ENCODE measurements around the gene S100Z.
A peak's percentile ranks its signal among the peaks of the same experiment; 100 is the strongest.
"Not testable (repeated sequence)": the region's sequence is repeated elsewhere in the genome, so short reads cannot be mapped to it uniquely, and the experiment has no call there.

S100Z gene

GRCh38 chr5:76851728-76852369, 2.0 kb downstream of the S100Z start:
- Mint-ChIP-seq H3K27me3 (no peaks in the 10 kb centered on the region), H3K27ac (no peak overlapping the region), H3K4me1 (ENCODE audit: low read depth) (peaks cover 47% of the 10 kb centered on the region)

GRCh38 chr5:76852772-76853171, 3.0 kb downstream of the S100Z start:
- Mint-ChIP-seq H3K36me3 (ENCODE audit: low read depth) (peaks cover 2% of the 10 kb centered on the region), H3K27ac (no peak overlapping the region), H3K4me1 (ENCODE audit: low read depth) (peaks cover 47% of the 10 kb centered on the region), H3K27me3 (no peaks in the 10 kb centered on the region), H3K9me3 (peaks cover 7% of the 10 kb centered on the region), H3K4me3 (no peak overlapping the region)
- no peak for DNase-seq

More at GRCh38 chr5:76851728-76852369, 2.0 kb downstream of the S100Z start:
- DNase-seq: no peak
- Mint-ChIP-seq H3K4me3 (no peak overlapping the region), H3K9me3 (peaks cover 7% of the 10 kb centered on the region), H3K36me3 (ENCODE audit: low read depth) (peaks cover 2% of the 10 kb centered on the region)

GRCh38 chr5:76853741-76854140, 3.9 kb downstream of the S100Z start:
- not testable (repeated sequence) for H3K27ac Mint-ChIP-seq
- peaks cover 47% of the 10 kb centered on the region for H3K4me1 Mint-ChIP-seq (ENCODE audit: low read depth)

GRCh38 chr5:76854644-76855043, 4.8 kb downstream of the S100Z start:
- peaks cover 7% of the 10 kb centered on the region for H3K9me3 Mint-ChIP-seq
- H3K4me1 Mint-ChIP-seq (ENCODE audit: low read depth): peaks cover 42% of the 10 kb centered on the region
- H3K27me3 Mint-ChIP-seq: no peaks in the 10 kb centered on the region
- no peak overlapping the region for H3K27ac Mint-ChIP-seq
- DNase-seq: no peak
- H3K4me3 Mint-ChIP-seq: no peak overlapping the region
- H3K36me3 Mint-ChIP-seq (ENCODE audit: low read depth): peaks cover 2% of the 10 kb centered on the region

More at GRCh38 chr5:76853741-76854140, 3.9 kb downstream of the S100Z start:
- not testable (repeated sequence) for H3K27me3 Mint-ChIP-seq; H3K36me3 Mint-ChIP-seq (ENCODE audit: low read depth); DNase-seq; H3K4me3 Mint-ChIP-seq; H3K9me3 Mint-ChIP-seq

GRCh38 chr5:76855501-76855900, 5.7 kb downstream of the S100Z start:
- H3K36me3 Mint-ChIP-seq (ENCODE audit: low read depth); DNase-seq; H3K9me3 Mint-ChIP-seq; H3K27me3 Mint-ChIP-seq; H3K4me3 Mint-ChIP-seq: not testable (repeated sequence)
- Mint-ChIP-seq H3K4me1 (ENCODE audit: low read depth) (peaks cover 34% of the 10 kb centered on the region), H3K27ac (peak overlapping the region; percentile 92)

- H3K4me3 Mint-ChIP-seq: no peak overlapping the region
- peaks cover 31% of the 10 kb centered on the region for H3K4me1 Mint-ChIP-seq (ENCODE audit: low read depth)
- H3K27me3 Mint-ChIP-seq: no peaks in the 10 kb centered on the region
- DNase-seq: peak; percentile 46
- peak overlapping the region; percentile 92 for H3K27ac Mint-ChIP-seq
- peaks cover 2% of the 10 kb centered on the region for H3K36me3 Mint-ChIP-seq (ENCODE audit: low read depth)
- peaks cover 7% of the 10 kb centered on the region for H3K9me3 Mint-ChIP-seq
Measured at GRCh38 chr5:76855961-76856360, 6.1 kb downstream of the S100Z start.

GRCh38 chr5:76856800-76857199, 7.0 kb downstream of the S100Z start:
- DNase-seq; H3K36me3 Mint-ChIP-seq (ENCODE audit: low read depth); H3K27me3 Mint-ChIP-seq; H3K4me3 Mint-ChIP-seq; H3K9me3 Mint-ChIP-seq: not testable (repeated sequence)
- Mint-ChIP-seq H3K27ac (peak overlapping the region; percentile 92), H3K4me1 (ENCODE audit: low read depth) (peaks cover 24% of the 10 kb centered on the region)

- Mint-ChIP-seq H3K36me3 (ENCODE audit: low read depth) (peaks cover 2% of the 10 kb centered on the region), H3K4me1 (ENCODE audit: low read depth) (peaks cover 20% of the 10 kb centered on the region), H3K27me3 (no peaks in the 10 kb centered on the region), H3K27ac (no peak overlapping the region), H3K9me3 (peaks cover 7% of the 10 kb centered on the region), H3K4me3 (no peak overlapping the region)
- DNase-seq: no peak
Measured at GRCh38 chr5:76859591-76860247, 9.9 kb downstream of the S100Z start.

- H3K27ac Mint-ChIP-seq: no peak overlapping the region
- H3K27me3 Mint-ChIP-seq: no peaks in the 10 kb centered on the region
- no peaks in the 10 kb centered on the region for H3K9me3 Mint-ChIP-seq
- peaks cover 3% of the 10 kb centered on the region for H3K4me1 Mint-ChIP-seq (ENCODE audit: low read depth)
- DNase-seq: no peak
- H3K4me3 Mint-ChIP-seq: no peak overlapping the region
- H3K36me3 Mint-ChIP-seq (ENCODE audit: low read depth): no peaks in the 10 kb centered on the region
Measured at GRCh38 chr5:76861612-76862011, 11.8 kb downstream of the S100Z start.

GRCh38 chr5:76863001-76863400, 13.2 kb downstream of the S100Z start:
- no peak overlapping the region for H3K27ac Mint-ChIP-seq
- no peaks in the 10 kb centered on the region for H3K27me3 Mint-ChIP-seq
- no peaks in the 10 kb centered on the region for H3K36me3 Mint-ChIP-seq (ENCODE audit: low read depth)
- H3K9me3 Mint-ChIP-seq: no peaks in the 10 kb centered on the region
- no peak for DNase-seq
- H3K4me3 Mint-ChIP-seq: no peak overlapping the region
- H3K4me1 Mint-ChIP-seq (ENCODE audit: low read depth): peaks cover 3% of the 10 kb centered on the region

- Mint-ChIP-seq H3K36me3 (ENCODE audit: low read depth) (no peaks in the 10 kb centered on the region), H3K4me3 (no peak overlapping the region), H3K9me3 (no peaks in the 10 kb centered on the region), H3K4me1 (ENCODE audit: low read depth) (peaks cover 4% of the 10 kb centered on the region), H3K27ac (no peak overlapping the region), H3K27me3 (no peaks in the 10 kb centered on the region)
- no peak for DNase-seq
Measured at GRCh38 chr5:76866503-76866902, 16.7 kb downstream of the S100Z start.

GRCh38 chr5:76867038-76867437, 17.2 kb downstream of the S100Z start:
- no peak overlapping the region for H3K4me3 Mint-ChIP-seq
- DNase-seq: no peak
- H3K9me3 Mint-ChIP-seq: no peaks in the 10 kb centered on the region
- no peaks in the 10 kb centered on the region for H3K27me3 Mint-ChIP-seq
- no peaks in the 10 kb centered on the region for H3K36me3 Mint-ChIP-seq (ENCODE audit: low read depth)
- H3K4me1 Mint-ChIP-seq (ENCODE audit: low read depth): peaks cover 4% of the 10 kb centered on the region
- H3K27ac Mint-ChIP-seq: no peak overlapping the region

- H3K36me3 Mint-ChIP-seq (ENCODE audit: low read depth): no peaks in the 10 kb centered on the region
- no peak overlapping the region for H3K27ac Mint-ChIP-seq
- no peak overlapping the region for H3K4me3 Mint-ChIP-seq
- no peaks in the 10 kb centered on the region for H3K9me3 Mint-ChIP-seq
- no peaks in the 10 kb centered on the region for H3K27me3 Mint-ChIP-seq
- peaks cover 4% of the 10 kb centered on the region for H3K4me1 Mint-ChIP-seq (ENCODE audit: low read depth)
- peak; percentile 69 for DNase-seq
Measured at GRCh38 chr5:76867827-76868693, 18.2 kb downstream of the S100Z start.

GRCh38 chr5:76870046-76870445, 20.2 kb downstream of the S100Z start:
- no peak overlapping the region for H3K4me3 Mint-ChIP-seq
- peaks cover 4% of the 10 kb centered on the region for H3K4me1 Mint-ChIP-seq (ENCODE audit: low read depth)
- H3K36me3 Mint-ChIP-seq (ENCODE audit: low read depth): no peaks in the 10 kb centered on the region
- no peaks in the 10 kb centered on the region for H3K27me3 Mint-ChIP-seq
- no peaks in the 10 kb centered on the region for H3K9me3 Mint-ChIP-seq
- H3K27ac Mint-ChIP-seq: no peak overlapping the region
- DNase-seq: no peak
